HEK293 (cell line): ENCODE data around the gene GRAPL.
"Not testable (repeated sequence)": the region's sequence is repeated elsewhere in the genome, so short reads cannot be mapped to it uniquely, and the experiment has no call there.

ENCODE experiments used
- CTCF ChIA-PET: fragments of 350-600 bp; formaldehyde crosslinking; extraction: SDS; loops from one replicate; lab custom pipeline; 2021; ENCODE audit warnings: antibody characterized with exemption; lab: Yijun Ruan, JAX
- POLR2A ChIA-PET: fragments of 300-600 bp; formaldehyde crosslinking; extraction: SDS; loops from one replicate; lab custom pipeline; 2020; ENCODE audit warnings: antibody characterized with exemption, inconsistent platforms; lab: Yijun Ruan, JAX
- H3K27ac ChIP-seq: fragments of 200-500 bp; sonication (Bioruptor generic); 2 replicates; pipeline ENCODE4 v1.5.1; 2014; ENCODE audit warnings: low read depth, low read length, control low read depth, inconsistent platforms; ENCODE audit errors: extremely low read depth
- H3K36me3 ChIP-seq, 2 experiments: fragments of 200-500 bp in 1 of 2; sonication (Bioruptor generic) in 1 of 2; 1 replicate in 1 of 2; 2 replicates in 1 of 2; pipeline ENCODE4 v1.5.1; 2014 to 2017; ENCODE audit warnings: inconsistent platforms in 2 of 2, low read length in 2 of 2; ENCODE audit not compliant: control insufficient read depth in 2 of 2, insufficient read depth in 1 of 2
- H3K4me1 ChIP-seq: fragments of 200-500 bp; sonication (Bioruptor generic); 2 replicates; pipeline ENCODE4 v1.5.1; 2014; ENCODE audit warnings: mild to moderate bottlenecking, low read length, inconsistent platforms; ENCODE audit not compliant: control insufficient read depth, insufficient read depth
- H3K4me3 ChIP-seq: 2 replicates; pipeline ENCODE4 v1.5.1; 2011; ENCODE audit warnings: low read depth, mild to moderate bottlenecking, control low read depth, low read length, moderate library complexity
- H3K9me3 ChIP-seq: fragments of 200-500 bp; sonication (Bioruptor generic); 2 replicates; pipeline ENCODE4 v1.5.1; 2014; ENCODE audit warnings: low read depth, low read length, inconsistent platforms; ENCODE audit not compliant: control insufficient read depth, insufficient read depth
- CTCF ChIP-seq: fragments of 450-650 bp; formaldehyde crosslinking; IDR thresholded peaks from 2 replicates; pipeline ENCODE4 v1.5.1; 2016; ENCODE audit warnings: missing biosample characterization, missing genetic modification characterization
- GLIS1 ChIP-seq: fragments of 450-650 bp; formaldehyde crosslinking; IDR thresholded peaks from 2 replicates; pipeline ENCODE4 v1.5.1; 2016; ENCODE audit warnings: missing biosample characterization, missing genetic modification characterization
- HIC1 ChIP-seq: fragments of 450-650 bp; formaldehyde crosslinking; IDR thresholded peaks from 2 replicates; pipeline ENCODE4 v1.5.1; 2016; ENCODE audit warnings: missing biosample characterization, missing genetic modification characterization
- IKZF3 ChIP-seq: fragments of 450-650 bp; IDR thresholded peaks from 2 replicates; pipeline ENCODE4 v1.5.0; 2018; ENCODE audit warnings: missing biosample characterization, mild to moderate bottlenecking, missing genetic modification characterization, moderate library complexity
- KLF10 ChIP-seq: fragments of 450-650 bp; IDR thresholded peaks from 2 replicates; pipeline ENCODE4 v1.5.1; 2018; ENCODE audit warnings: missing biosample characterization, mild to moderate bottlenecking, missing genetic modification characterization
- KLF8 ChIP-seq: fragments of 450-650 bp; formaldehyde crosslinking; IDR thresholded peaks from 2 replicates; pipeline ENCODE4 v1.5.1; 2016; ENCODE audit warnings: missing biosample characterization, missing genetic modification characterization
- OSR2 ChIP-seq: fragments of 450-650 bp; formaldehyde crosslinking; IDR thresholded peaks from 2 replicates; pipeline ENCODE4 v1.5.1; 2016; ENCODE audit warnings: missing biosample characterization, missing genetic modification characterization
- PRDM1 ChIP-seq: fragments of 450-650 bp; formaldehyde crosslinking; IDR thresholded peaks from 2 replicates; pipeline ENCODE4; 2016; ENCODE audit warnings: missing biosample characterization, missing genetic modification characterization
- SP3 ChIP-seq: fragments of 450-650 bp; formaldehyde crosslinking; IDR thresholded peaks from 2 replicates; pipeline ENCODE4 v1.5.1; 2016; ENCODE audit warnings: missing biosample characterization, missing genetic modification characterization
- SP7 ChIP-seq: fragments of 450-650 bp; formaldehyde crosslinking; IDR thresholded peaks from 2 replicates; pipeline ENCODE4 v1.5.1; 2016; ENCODE audit warnings: missing biosample characterization, missing genetic modification characterization
- YY1 ChIP-seq: fragments of 450-650 bp; formaldehyde crosslinking; IDR thresholded peaks from 2 replicates; pipeline ENCODE4 v1.5.1; 2018; ENCODE audit warnings: missing biosample characterization, missing genetic modification characterization
- ZBTB8A ChIP-seq: fragments of 450-650 bp; formaldehyde crosslinking; IDR thresholded peaks from 2 replicates; pipeline ENCODE4 v1.5.1; 2016; ENCODE audit warnings: missing biosample characterization, missing genetic modification characterization
- ZEB2 ChIP-seq: fragments of 450-650 bp; formaldehyde crosslinking; IDR thresholded peaks from 2 replicates; pipeline ENCODE4 v1.5.1; 2016; ENCODE audit warnings: missing biosample characterization, missing genetic modification characterization
- ZFP37 ChIP-seq: fragments of 450-650 bp; formaldehyde crosslinking; IDR thresholded peaks from 2 replicates; pipeline ENCODE4 v1.5.1; 2016; ENCODE audit warnings: missing biosample characterization, missing genetic modification characterization
- ZNF121 ChIP-seq: fragments of 450-650 bp; formaldehyde crosslinking; IDR thresholded peaks from 2 replicates; pipeline ENCODE4 v1.5.1; 2016; ENCODE audit warnings: missing biosample characterization, missing genetic modification characterization
- ZNF2 ChIP-seq: fragments of 450-650 bp; formaldehyde crosslinking; IDR thresholded peaks from 2 replicates; pipeline ENCODE4 v1.5.1; 2016; ENCODE audit warnings: missing biosample characterization, missing genetic modification characterization
- ZNF335 ChIP-seq: fragments of 450-650 bp; formaldehyde crosslinking; conservative IDR thresholded peaks from 2 replicates; pipeline ENCODE4 v1.5.1; 2016; ENCODE audit warnings: missing biosample characterization, missing genetic modification characterization
- ZNF366 ChIP-seq: fragments of 450-650 bp; formaldehyde crosslinking; conservative IDR thresholded peaks from 2 replicates; pipeline ENCODE4 v1.5.1; 2016; ENCODE audit warnings: missing biosample characterization, missing genetic modification characterization
- ZNF600 ChIP-seq: fragments of 450-650 bp; formaldehyde crosslinking; IDR thresholded peaks from 2 replicates; pipeline ENCODE4 v1.5.1; 2016; ENCODE audit warnings: missing biosample characterization, missing genetic modification characterization
- TF ChIP-seq, protein P1 (sequence below): fragments of 450-650 bp; formaldehyde crosslinking; optimal IDR thresholded peaks from 2 replicates; pipeline ENCODE3; 2016; ENCODE audit warnings: missing biosample characterization, mild to moderate bottlenecking, missing genetic modification characterization
- TF ChIP-seq, protein P2 (sequence below): fragments of 450-650 bp; formaldehyde crosslinking; conservative IDR thresholded peaks from 2 replicates; pipeline ENCODE4 v1.5.1; 2016; ENCODE audit warnings: low read depth, missing biosample characterization, missing genetic modification characterization

Gene GRAPL

GRCh38 chr17:19111111-19111711 lies 16.2 kb upstream of the GRAPL start:
- H3K36me3 ChIP-seq, CTCF ChIA-PET, H3K9me3 ChIP-seq, H3K4me1 ChIP-seq, POLR2A ChIA-PET: not testable (repeated sequence)
- Histone ChIP-seq H3K27ac (peak overlapping the region; percentile 67), H3K4me3 (peak overlapping the region; percentile 36)
- TF ChIP-seq ZNF121 (tag by site-specific recombination) (peak; percentile 98), ZEB2 (tag by site-specific recombination) (peak; percentile 52; the same call in 1 of the 2 replicates), KLF8 (tag by site-specific recombination) (peak; percentile 43; the same call in 1 of the 2 replicates), ZNF335 (tag by site-specific recombination) (0 out of 2 replicates have a peak, but pooled peaks have one; percentile 40), CTCF (tag by site-specific recombination) (peak; percentile 56; the same call in 1 of the 2 replicates), IKZF3 (tag by site-specific recombination) (0 out of 2 replicates have a peak, but pooled peaks have one; percentile 38), YY1 (tag by site-specific recombination) (peak; percentile 47; the same call in 1 of the 2 replicates), GLIS1 (tag by site-specific recombination) (peak; percentile 18; the same call in 1 of the 2 replicates), ZNF600 (tag by site-specific recombination) (peak; percentile 38; the same call in 1 of the 2 replicates), SP7 (tag by site-specific recombination) (peak; percentile 40; the same call in 1 of the 2 replicates), KLF10 (tag by site-specific recombination) (peak; percentile 96), OSR2 (tag by site-specific recombination) (peak; percentile 30; the same call in 1 of the 2 replicates), SP3 (tag by site-specific recombination) (peak; percentile 36; the same call in 1 of the 2 replicates)
- TF ChIP-seq, protein P1, sequence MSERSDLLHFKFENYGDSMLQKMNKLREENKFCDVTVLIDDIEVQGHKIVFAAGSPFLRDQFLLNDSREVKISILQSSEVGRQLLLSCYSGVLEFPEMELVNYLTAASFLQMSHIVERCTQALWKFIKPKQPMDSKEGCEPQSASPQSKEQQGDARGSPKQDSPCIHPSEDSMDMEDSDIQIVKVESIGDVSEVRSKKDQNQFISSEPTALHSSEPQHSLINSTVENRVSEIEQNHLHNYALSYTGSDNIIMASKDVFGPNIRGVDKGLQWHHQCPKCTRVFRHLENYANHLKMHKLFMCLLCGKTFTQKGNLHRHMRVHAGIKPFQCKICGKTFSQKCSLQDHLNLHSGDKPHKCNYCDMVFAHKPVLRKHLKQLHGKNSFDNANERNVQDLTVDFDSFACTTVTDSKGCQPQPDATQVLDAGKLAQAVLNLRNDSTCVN (tag by site-specific recombination): peak; percentile 45

GRCh38 chr17:19111801-19112458 lies 15.5 kb upstream of the GRAPL start:
- H3K9me3 ChIP-seq, H3K4me1 ChIP-seq, POLR2A ChIA-PET, H3K36me3 ChIP-seq, CTCF ChIA-PET: not testable (repeated sequence)
- Histone ChIP-seq H3K27ac (peak overlapping the region; percentile 74), H3K4me3 (peak overlapping the region; percentile 28)
- TF ChIP-seq ZNF600 (tag by site-specific recombination) (0 out of 2 replicates have a peak, but pooled peaks have one; percentile 16), ZNF366 (tag by site-specific recombination) (peak; percentile 98), KLF8 (tag by site-specific recombination) (peak; percentile 68), HIC1 (tag by site-specific recombination) (peak; percentile 87), ZNF335 (tag by site-specific recombination) (peak; percentile 53; the same call in 1 of the 2 replicates), ZNF2 (0 out of 2 replicates have a peak, but pooled peaks have one; percentile 40), GLIS1 (tag by site-specific recombination) (peak; percentile 20; the same call in 1 of the 2 replicates), ZBTB8A (tag by site-specific recombination) (peak; percentile 46), PRDM1 (tag by site-specific recombination) (peak; percentile 72), ZFP37 (tag by site-specific recombination) (peak; percentile 90)
- TF ChIP-seq, protein P2, sequence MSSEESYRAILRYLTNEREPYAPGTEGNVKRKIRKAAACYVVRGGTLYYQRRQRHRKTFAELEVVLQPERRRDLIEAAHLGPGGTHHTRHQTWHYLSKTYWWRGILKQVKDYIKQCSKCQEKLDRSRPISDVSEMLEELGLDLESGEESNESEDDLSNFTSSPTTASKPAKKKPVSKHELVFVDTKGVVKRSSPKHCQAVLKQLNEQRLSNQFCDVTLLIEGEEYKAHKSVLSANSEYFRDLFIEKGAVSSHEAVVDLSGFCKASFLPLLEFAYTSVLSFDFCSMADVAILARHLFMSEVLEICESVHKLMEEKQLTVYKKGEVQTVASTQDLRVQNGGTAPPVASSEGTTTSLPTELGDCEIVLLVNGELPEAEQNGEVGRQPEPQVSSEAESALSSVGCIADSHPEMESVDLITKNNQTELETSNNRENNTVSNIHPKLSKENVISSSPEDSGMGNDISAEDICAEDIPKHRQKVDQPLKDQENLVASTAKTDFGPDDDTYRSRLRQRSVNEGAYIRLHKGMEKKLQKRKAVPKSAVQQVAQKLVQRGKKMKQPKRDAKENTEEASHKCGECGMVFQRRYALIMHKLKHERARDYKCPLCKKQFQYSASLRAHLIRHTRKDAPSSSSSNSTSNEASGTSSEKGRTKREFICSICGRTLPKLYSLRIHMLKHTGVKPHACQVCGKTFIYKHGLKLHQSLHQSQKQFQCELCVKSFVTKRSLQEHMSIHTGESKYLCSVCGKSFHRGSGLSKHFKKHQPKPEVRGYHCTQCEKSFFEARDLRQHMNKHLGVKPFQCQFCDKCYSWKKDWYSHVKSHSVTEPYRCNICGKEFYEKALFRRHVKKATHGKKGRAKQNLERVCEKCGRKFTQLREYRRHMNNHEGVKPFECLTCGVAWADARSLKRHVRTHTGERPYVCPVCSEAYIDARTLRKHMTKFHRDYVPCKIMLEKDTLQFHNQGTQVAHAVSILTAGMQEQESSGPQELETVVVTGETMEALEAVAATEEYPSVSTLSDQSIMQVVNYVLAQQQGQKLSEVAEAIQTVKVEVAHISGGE (tag by site-specific recombination): peak; percentile 37; the same call in 1 of the 2 replicates
